Spleen (tissue), 11 donors: ENCODE measurements around the gene GOLGA1. TPM values are rescaled to one million over a fixed set of nuclear protein-coding genes. Genes with fewer than 3 reads are reported as not detected.
"Not testable (repeated sequence)": the region's sequence is repeated elsewhere in the genome, so short reads cannot be mapped to it uniquely, and the experiment has no call there.

Experiments
- DNase-seq: peaks from one replicate; pipeline ENCODE4 v3.0.0-alpha.2; 2020
- H3K27ac ChIP-seq, 8 donors: fragments of 200-600 bp; sonication (generic) in 7 of 8; 1 replicate in 4 of 8; 2 replicates in 4 of 8; pipeline versions ENCODE4 v1.5.0 to v1.8.0; 2016 to 2021; ENCODE audit warnings: inconsistent platforms in 4 of 8, mild to moderate bottlenecking in 4 of 8, moderate library complexity in 1 of 8
- H3K27me3 ChIP-seq, 7 donors: fragments of 200-600 bp; sonication (generic) in 6 of 7; replicated peaks in 1 of 7; 1 replicate in 4 of 7; 2 replicates in 3 of 7; pipeline versions ENCODE4 v1.5.0 to v1.8.0; 2016 to 2021; ENCODE audit warnings: inconsistent platforms in 3 of 7, mild to moderate bottlenecking in 1 of 7
- H3K36me3 ChIP-seq, 6 donors: fragments of 200-600 bp; sonication (generic) in 5 of 6; 1 replicate in 4 of 6; 2 replicates in 2 of 6; pipeline versions ENCODE4 v1.5.0 to v1.8.0; 2016 to 2021; ENCODE audit warnings: inconsistent platforms in 2 of 6
- H3K4me1 ChIP-seq, 6 donors: fragments of 200-600 bp; sonication (generic) in 5 of 6; 1 replicate in 3 of 6; 2 replicates in 3 of 6; pipeline versions ENCODE4 v1.5.0 to v1.8.0; 2016 to 2021; ENCODE audit warnings: inconsistent platforms in 3 of 6
- H3K4me3 ChIP-seq, 8 donors: fragments of 200-600 bp; sonication (generic) in 7 of 8; 1 replicate in 4 of 8; 2 replicates in 4 of 8; pipeline versions ENCODE4 v1.5.0 to v1.8.0; 2016 to 2021; ENCODE audit warnings: inconsistent platforms in 4 of 8, mild to moderate bottlenecking in 4 of 8, moderate library complexity in 2 of 8
- H3K9me3 ChIP-seq, 8 donors: fragments of 200-600 bp; sonication (generic) in 7 of 8; 1 replicate in 4 of 8; 2 replicates in 4 of 8; pipeline versions ENCODE4 v1.5.0 to v1.8.0; 2016 to 2021; ENCODE audit warnings: inconsistent platforms in 4 of 8
- CTCF ChIP-seq, 11 experiments: fragments of 200-600 bp in 7 of 11; fragments of 450-650 bp in 4 of 11; sonication (generic) in 4 of 11; IDR thresholded peaks in 8 of 11; conservative IDR thresholded peaks in 3 of 11; 1 replicate in 7 of 11; 2 replicates in 4 of 11; pipeline versions ENCODE4 v1.4.0 to v1.8.0; 2016 to 2021; ENCODE audit warnings: antibody characterized with exemption in 11 of 11, inconsistent platforms in 4 of 11, mild to moderate bottlenecking in 1 of 11
- POLR2A ChIP-seq, 3 donors: fragments of 450-650 bp; IDR thresholded peaks; one replicate each; pipeline ENCODE4 v1.5.1; 2017; ENCODE audit warnings: antibody characterized with exemption in 3 of 3, mild to moderate bottlenecking in 1 of 3
- POLR2AphosphoS5 ChIP-seq, 3 donors: sonication (generic); formaldehyde crosslinking; IDR thresholded peaks; one replicate each; pipeline ENCODE4 v1.5.1; 2017; ENCODE audit warnings: antibody characterized with exemption in 3 of 3
- WGBS, 5 donors: extraction: QIAGEN DNeasy Blood & Tissue Kit in 3 of 5; methylation state at CpG; one replicate each; pipeline versions ENCODE4 v1.1.5 to v1.1.7; 2013 to 2018; 5-methylcytosine and 5-hydroxymethylcytosine counted together
- intact Hi-C: fragments of 100-400 bp; cut with DNase I; formaldehyde crosslinking; loops from one replicate; pipeline ENCODE4 v1.15.0; 2023; ENCODE audit warnings: low total_unique reads
- polyA plus RNA-seq, 3 donors: library from polyadenylated mRNA; stranded (reverse); fragments of 200-250 nt; gene quantifications; one replicate each; pipeline ENCODE4 v1.2.1, GENCODE V29; 2013
- total RNA-seq, 7 donors: library from RNA; depleted of rRNA in 3 of 7; stranded (reverse); fragments of >200 nt in 3 of 7; fragmentation: NEBNext Ultra II Directional in 4 of 7; extraction: Animal tissue kit (Norgen Biotek cat#: 25700) in 4 of 7; gene quantifications; one replicate each; pipeline versions ENCODE4 v1.1.0 to v1.2.1, GENCODE V29; 2016 to 2021
- donor health status: healthy with polysubstance abuse.
- donor health status: DM: no; HTN: no; CAD: no; lungs with moderate emphysema.
- donor health status: DM: no; HTN: no; CAD: no.
- donor health status: Bipolar disorder and iron deficiency.
- donor health status: healthy.
- donor health status: DM: no; HTN: no; CAD: no.
- donor health status: DM: yes; HTN: yes; CAD: no.

The GOLGA1 gene
- total and polyA plus RNA-seq, 10 donors, result 4.7 to 30.5 (median 22.9) TPM

DNA sequence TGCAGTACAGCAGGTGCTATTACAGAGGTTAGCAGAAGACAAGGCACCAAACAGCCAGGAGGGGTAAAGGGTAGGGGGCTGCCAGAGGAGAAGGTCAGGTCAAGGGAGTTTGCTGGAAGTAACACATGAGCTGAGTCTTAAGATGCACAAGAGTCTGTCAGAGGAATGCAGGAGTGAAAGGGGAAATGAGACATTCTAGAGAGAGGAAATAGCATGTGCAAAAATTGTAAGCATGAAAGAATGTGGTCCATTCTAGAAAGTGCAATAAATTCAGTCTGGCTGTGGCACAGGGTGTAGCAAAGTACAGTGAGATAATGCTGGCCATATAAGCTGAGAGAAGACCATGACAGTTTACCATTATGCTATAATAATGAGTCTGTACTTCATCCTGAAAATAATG lies 6.6 kb downstream of the GOLGA1 start:
- Histone ChIP-seq H3K4me1 (peaks cover 4 to 58% (median 16%) of the 10 kb centered on the region in 6 donors), H3K4me3 (no peak overlapping the region), H3K36me3 (peaks cover 0 to 94% (median 55%) of the 10 kb centered on the region in 6 donors), H3K9me3 (no peaks in the 10 kb centered on the region), H3K27ac (peak overlapping the region in 6 of 8 donors; percentile 1 to 63 (median 32)), H3K27me3 (no peaks in the 10 kb centered on the region)
- intact Hi-C loops, result loop anchor here (10.0 kb wide), 1 partner anchor 59 kb away; no protein-coding TSS in a partner anchor
- TF ChIP-seq CTCF (IDR thresholded peaks at IDR 0.05 in 8 of 11, conservative IDR thresholded peaks at IDR 0.05 in 3 of 11) (no peak), POLR2A (IDR thresholded peaks at IDR 0.05) (no peak), POLR2AphosphoS5 (IDR thresholded peaks at IDR 0.05) (no peak)
- DNase-seq, result no peak

GRCh38 chr9:124932333-124932732 lies 8.6 kb downstream of the GOLGA1 start:
- Histone ChIP-seq H3K4me1 (peaks cover 0 to 39% (median 13%) of the 10 kb centered on the region in 6 donors), H3K4me3 (no peak overlapping the region), H3K9me3 (no peaks in the 10 kb centered on the region), H3K27ac (peak overlapping the region in 2 of 8 donors; percentile 11), H3K27me3 (no peaks in the 10 kb centered on the region), H3K36me3 (peaks cover 0 to 100% (median 62%) of the 10 kb centered on the region in 6 donors)
- DNase-seq, result no peak
- TF ChIP-seq POLR2A (IDR thresholded peaks at IDR 0.05) (no peak), CTCF (IDR thresholded peaks at IDR 0.05 in 8 of 11, conservative IDR thresholded peaks at IDR 0.05 in 3 of 11) (no peak), POLR2AphosphoS5 (IDR thresholded peaks at IDR 0.05) (no peak)
- 43 to 80% (median 63%) methylated on average over 1 of the region's 1 CpG for WGBS, 5 donors
- intact Hi-C loops, result loop anchor here (10.0 kb wide), 1 partner anchor 58 kb away; no protein-coding TSS in a partner anchor

- WGBS, 5 donors, result 79 to 92% (median 88%) methylated on average over 3 of the region's 3 CpGs
- no peak for DNase-seq
- no peak overlapping the region for H3K4me3 ChIP-seq
- H3K27me3 ChIP-seq, result no peaks in the 10 kb centered on the region
- TF ChIP-seq CTCF (IDR thresholded peaks at IDR 0.05 in 8 of 11, conservative IDR thresholded peaks at IDR 0.05 in 3 of 11), result no peak
- no peak for TF ChIP-seq POLR2AphosphoS5 (IDR thresholded peaks at IDR 0.05)
- TF ChIP-seq POLR2A (IDR thresholded peaks at IDR 0.05), result no peak
- intact Hi-C loops, result no loop called here
- peaks cover 0 to 22% (median 7%) of the 10 kb centered on the region in 6 donors for H3K4me1 ChIP-seq
- H3K27ac ChIP-seq, result no peak overlapping the region
- no peaks in the 10 kb centered on the region for H3K9me3 ChIP-seq
- H3K36me3 ChIP-seq, result peaks cover 0 to 99% (median 58%) of the 10 kb centered on the region in 6 donors
These were observed 11.4 kb downstream of the GOLGA1 start for GRCh38 chr9:124929464-124929863.

DNA sequence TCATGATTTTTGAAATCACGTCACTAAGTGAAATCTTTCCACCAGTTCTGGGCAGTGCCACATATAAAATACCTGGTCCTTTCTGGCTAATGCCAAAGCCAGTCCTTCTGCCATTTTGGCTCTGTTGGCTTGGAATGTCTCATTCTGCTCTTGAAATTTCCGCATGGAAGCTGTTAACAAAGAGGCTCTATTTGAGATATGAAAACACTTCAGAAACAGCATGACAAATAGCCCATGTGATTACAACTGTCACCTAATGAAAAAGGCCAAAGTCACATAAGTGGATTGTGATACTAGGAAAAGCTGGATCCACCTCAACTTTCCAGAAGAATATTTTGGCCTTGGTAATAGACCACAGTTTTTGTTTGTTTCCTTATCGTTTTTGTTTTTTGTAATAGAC lies 12.8 kb downstream of the GOLGA1 start:
- peaks cover 0 to 9% (median 2%) of the 10 kb centered on the region in 6 donors for H3K4me1 ChIP-seq
- no peaks in the 10 kb centered on the region for H3K27me3 ChIP-seq
- no peaks in the 10 kb centered on the region for H3K9me3 ChIP-seq
- no peak overlapping the region for H3K27ac ChIP-seq
- no peak for DNase-seq
- H3K36me3 ChIP-seq, result peaks cover 0 to 99% (median 56%) of the 10 kb centered on the region in 6 donors
- intact Hi-C loops, result no loop called here
- 93 to 97% (median 95%) methylated on average over 3 of the region's 3 CpGs for WGBS, 5 donors
- no peak overlapping the region for H3K4me3 ChIP-seq
- TF ChIP-seq POLR2A (IDR thresholded peaks at IDR 0.05) (no peak), POLR2AphosphoS5 (IDR thresholded peaks at IDR 0.05) (no peak), CTCF (IDR thresholded peaks at IDR 0.05 in 8 of 11, conservative IDR thresholded peaks at IDR 0.05 in 3 of 11) (no peak)

GRCh38 chr9:124920394-124920793 lies 20.5 kb downstream of the GOLGA1 start:
- H3K36me3 ChIP-seq, result peaks cover 0 to 96% (median 54%) of the 10 kb centered on the region in 6 donors

More at GRCh38 chr9:124920394-124920793, 20.5 kb downstream of the GOLGA1 start:
- H3K9me3 ChIP-seq, DNase-seq, H3K27ac ChIP-seq, H3K4me3 ChIP-seq, intact Hi-C loops, H3K4me1 ChIP-seq, H3K27me3 ChIP-seq: not testable (repeated sequence)
- 82 to 90% (median 87%) methylated on average over 6 of the region's 6 CpGs for WGBS, 5 donors
